ENCODE data around the gene PEAR1. TPM values are rescaled to one million over a fixed set of nuclear protein-coding genes. Genes with fewer than 3 reads are reported as not detected.

The PEAR1 gene
- total RNA-seq, 1 experiment from 2014 or later: 9.8 TPM

DNA sequence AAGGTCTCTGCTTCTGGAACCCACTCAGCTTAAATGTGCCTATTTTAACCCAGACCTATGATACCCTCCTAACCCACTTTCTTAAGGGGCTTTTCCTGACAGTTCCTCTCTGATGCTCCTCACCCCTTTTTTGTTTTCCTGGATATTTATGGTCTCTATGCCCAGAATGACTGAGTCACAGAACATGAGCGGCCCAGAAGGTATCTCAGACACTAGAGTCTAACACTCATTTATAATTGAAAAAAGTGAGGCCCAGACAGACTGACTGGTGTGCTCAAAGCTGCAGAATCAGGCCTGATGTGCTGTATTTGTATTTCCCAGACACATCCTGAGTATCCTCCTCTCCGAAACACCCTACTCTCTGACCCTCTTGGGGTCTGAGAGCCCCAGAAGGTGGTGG lies 70.9 kb downstream of the PEAR1 start:
- Histone ChIP-seq H3K27ac (no peak overlapping the region), H3F3A (ENCODE audit: insufficient read depth, low read depth) (peaks cover 3% of the 10 kb centered on the region; the same call in 1 of the 2 replicates), H2AFZ (no peak overlapping the region), H3K4me2 (no peak overlapping the region), H3K36me3 (ENCODE audit: low read depth) (peaks cover 6% of the 10 kb centered on the region; the same call in 1 of the 2 replicates), H3K4me1 (replicated peaks; ENCODE audit: insufficient read depth) (peaks cover 14% of the 10 kb centered on the region), H3K4me3 (no peak overlapping the region), H3K79me2 (ENCODE audit: low read depth) (no peaks in the 10 kb centered on the region), H3K9me2 (ENCODE audit: insufficient read depth) (no peaks in the 10 kb centered on the region), H3K27me3 (ENCODE audit: insufficient read depth, low read depth) (no peaks in the 10 kb centered on the region), H4K20me1 (ENCODE audit: insufficient read depth) (no peaks in the 10 kb centered on the region), H3K9me3 (ENCODE audit: insufficient read depth, low read depth) (no peaks in the 10 kb centered on the region)
- intact Hi-C loops (cut with micrococcal nuclease; ENCODE audit: unreplicated experiment): loop anchor here (10.0 kb wide), 1 partner anchor 80 kb away; the partner anchor contains the start of gene ARHGEF11
- CTCF ChIA-PET: no interaction called here
- POLR2A ChIA-PET (ENCODE audit: unreplicated experiment): no interaction called here
- no peak for TF ChIP-seq EZH2 (IDR thresholded peaks at IDR 0.05; ENCODE audit: low read depth)
- TF ChIP-seq, protein P1, sequence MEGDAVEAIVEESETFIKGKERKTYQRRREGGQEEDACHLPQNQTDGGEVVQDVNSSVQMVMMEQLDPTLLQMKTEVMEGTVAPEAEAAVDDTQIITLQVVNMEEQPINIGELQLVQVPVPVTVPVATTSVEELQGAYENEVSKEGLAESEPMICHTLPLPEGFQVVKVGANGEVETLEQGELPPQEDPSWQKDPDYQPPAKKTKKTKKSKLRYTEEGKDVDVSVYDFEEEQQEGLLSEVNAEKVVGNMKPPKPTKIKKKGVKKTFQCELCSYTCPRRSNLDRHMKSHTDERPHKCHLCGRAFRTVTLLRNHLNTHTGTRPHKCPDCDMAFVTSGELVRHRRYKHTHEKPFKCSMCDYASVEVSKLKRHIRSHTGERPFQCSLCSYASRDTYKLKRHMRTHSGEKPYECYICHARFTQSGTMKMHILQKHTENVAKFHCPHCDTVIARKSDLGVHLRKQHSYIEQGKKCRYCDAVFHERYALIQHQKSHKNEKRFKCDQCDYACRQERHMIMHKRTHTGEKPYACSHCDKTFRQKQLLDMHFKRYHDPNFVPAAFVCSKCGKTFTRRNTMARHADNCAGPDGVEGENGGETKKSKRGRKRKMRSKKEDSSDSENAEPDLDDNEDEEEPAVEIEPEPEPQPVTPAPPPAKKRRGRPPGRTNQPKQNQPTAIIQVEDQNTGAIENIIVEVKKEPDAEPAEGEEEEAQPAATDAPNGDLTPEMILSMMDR (conservative IDR thresholded peaks at IDR 0.05): no peak
- DNase-seq: no peak
- BruUV-seq (replicated peaks): no TSS peak

Small RNA genes lying within 50 kb of the gene (microRNA-seq; reads per million reads assigned to microRNA genes)
- gene MIR765 (ENCODE audit: borderline number of aligned reads, borderline replicate concordance): not detected

Other genes starting within 250 kb of the PEAR1 start
- gene NES, start 216.3 kb upstream of the PEAR1 start, total RNA-seq (2021): 6.8 and 7.0 TPM in 2 replicates
- gene CRABP2, start 188.1 kb upstream of the PEAR1 start, total RNA-seq (2021): 142 and 286 TPM in 2 replicates
- 51.0 and 77.7 TPM in 2 replicates for gene METTL25B, start 165.2 kb upstream of the PEAR1 start, total RNA-seq (2021)
- 25.4 and 33.2 TPM in 2 replicates for gene ISG20L2, start 165.0 kb upstream of the PEAR1 start, total RNA-seq (2021)
- gene MRPL24, start 152.6 kb upstream of the PEAR1 start, total RNA-seq (2021): 74.1 and 85.3 TPM in 2 replicates
- gene HDGF, start 142.0 kb upstream of the PEAR1 start, total RNA-seq (2021): 472 and 498 TPM in 2 replicates
- gene PRCC, start 126.2 kb upstream of the PEAR1 start, total RNA-seq (2021): 47.8 and 56.6 TPM in 2 replicates
- gene SH2D2A, start 76.9 kb upstream of the PEAR1 start, total RNA-seq (2021): 4.0 and 5.8 TPM in 2 replicates
- gene INSRR, start 34.6 kb upstream of the PEAR1 start, total RNA-seq (2021): not detected in 2 replicates
- not detected in 2 replicates for gene NTRK1, start 32.9 kb upstream of the PEAR1 start, total RNA-seq (2021)
- not detected in 2 replicates for gene LRRC71, start 26.9 kb downstream of the PEAR1 start, total RNA-seq (2021)
- 25.2 and 31.5 TPM in 2 replicates for gene ARHGEF11, start 152.0 kb downstream of the PEAR1 start, total RNA-seq (2021)
- not detected in 2 replicates for gene ETV3L, start 206.1 kb downstream of the PEAR1 start, total RNA-seq (2021)
- 22.1 and 26.2 TPM in 2 replicates for gene ETV3, start 244.7 kb downstream of the PEAR1 start, total RNA-seq (2021)